Measurements from ENCODE around the gene GPR148.

GPR148 gene

DNA sequence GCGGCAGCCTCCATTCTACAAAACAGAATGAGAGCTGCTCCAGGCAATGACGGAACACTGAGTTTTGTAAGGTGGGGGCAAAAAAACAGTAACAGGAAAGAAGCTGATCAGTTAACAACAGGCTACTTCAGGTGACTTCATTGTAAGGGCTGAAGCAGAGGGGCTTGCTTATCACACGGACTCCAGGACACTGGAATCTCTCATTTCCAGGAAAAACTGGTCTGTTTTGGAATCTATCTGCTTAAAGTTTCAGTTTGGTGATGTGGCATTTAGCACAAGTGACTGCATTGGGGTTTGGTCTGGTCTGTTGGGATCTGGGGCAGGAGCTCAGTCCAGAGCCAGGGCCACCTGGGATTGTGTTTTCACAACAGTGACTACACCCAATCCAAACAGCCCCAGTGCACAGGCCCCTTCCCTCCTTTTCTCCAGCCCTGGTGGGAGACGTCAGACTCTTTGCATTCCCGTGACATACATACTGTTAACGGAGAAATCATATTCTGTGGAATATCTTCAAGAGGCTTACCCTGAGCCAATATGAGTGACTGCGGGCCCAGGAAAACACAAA lies 40.6 kb downstream of the GPR148 start:
- no peak for DNase-seq (ENCODE audit: low read depth in 2 of 2)

DNA sequence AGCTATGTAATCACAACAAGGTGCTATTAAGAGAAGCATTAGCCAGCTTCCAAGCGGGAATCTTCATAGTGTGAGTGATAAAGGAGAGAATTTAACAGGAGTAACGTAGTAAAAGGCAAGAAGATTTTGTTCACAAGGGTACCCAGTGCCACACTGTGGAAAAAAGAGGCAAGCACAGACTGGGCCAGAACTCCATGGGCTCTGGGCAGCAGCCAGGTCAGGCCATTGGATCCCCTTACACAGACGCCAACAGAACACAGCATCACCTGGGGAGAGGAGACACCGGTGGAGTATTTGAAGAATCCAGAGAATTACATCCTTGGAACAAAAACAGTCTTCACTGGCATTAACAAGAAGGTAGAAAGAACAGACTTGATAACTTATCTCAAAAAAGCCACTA lies 47.7 kb downstream of the GPR148 start:
- DNase-seq (ENCODE audit: low read depth in 2 of 2) = no peak

DNA sequence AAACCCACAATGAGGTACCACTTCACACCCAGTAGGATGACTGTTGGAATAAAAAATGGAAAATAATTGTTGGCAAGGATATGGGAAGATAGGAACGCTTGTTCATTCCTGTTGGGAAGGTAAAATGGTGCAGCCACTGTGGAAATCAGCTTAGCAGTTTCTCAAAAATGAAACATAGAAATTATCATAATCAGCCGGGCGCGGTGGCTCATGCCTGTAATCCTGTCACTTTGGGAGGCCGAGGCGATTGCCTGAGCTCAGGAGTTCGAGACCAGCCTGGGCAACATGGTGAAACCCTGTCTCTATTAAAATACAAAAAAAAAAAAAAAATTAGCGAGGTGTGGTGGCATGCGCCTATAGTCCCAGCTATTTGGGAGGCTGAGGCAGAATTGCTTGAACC lies 49.9 kb downstream of the GPR148 start:
- DNase-seq (ENCODE audit: low read depth in 2 of 2) = no peak

Measured in fibroblast of skin of left biceps (primary cell).